Forelimb muscle (tissue), 1 donor: Measurements from ENCODE around the gene DDA1. TPM values are rescaled to one million over a fixed set of nuclear protein-coding genes. Genes with fewer than 3 reads are reported as not detected.
"Not testable (repeated sequence)": the region's sequence is repeated elsewhere in the genome, so short reads cannot be mapped to it uniquely, and the experiment has no call there.

Experiments used
- DNase-seq: peaks from one replicate; pipeline ENCODE4 v3.0.0-alpha.2; 2013; ENCODE audit warnings: low read depth
- polyA plus RNA-seq: library from polyadenylated mRNA; unstranded; fragments of 120-200 nt; gene quantifications from one replicate; pipeline ENCODE4 v1.2.1, GENCODE V29; 2013; ENCODE audit not compliant: insufficient read length

DDA1 gene
- polyA plus RNA-seq, 1 donor = 34.8 TPM

- no peak for DNase-seq
Measured at GRCh38 chr19:17286752-17287151, 22.6 kb upstream of the DDA1 start.

- DNase-seq = no peak
Measured at GRCh38 chr19:17289489-17289888, 19.9 kb upstream of the DDA1 start.

- DNase-seq = peak; percentile 60
Measured at GRCh38 chr19:17292301-17293074, 16.9 kb upstream of the DDA1 start.

- no peak for DNase-seq
Measured at GRCh38 chr19:17293605-17294004, 15.8 kb upstream of the DDA1 start.

GRCh38 chr19:17294051-17294891 lies 15.1 kb upstream of the DDA1 start:
- no peak for DNase-seq

GRCh38 chr19:17295551-17295950 lies 13.8 kb upstream of the DDA1 start:
- not testable (repeated sequence) for DNase-seq

- DNase-seq = no peak
Measured at GRCh38 chr19:17296273-17296672, 13.1 kb upstream of the DDA1 start.

GRCh38 chr19:17296976-17297375 lies 12.4 kb upstream of the DDA1 start:
- no peak for DNase-seq

- DNase-seq = no peak
Measured at GRCh38 chr19:17300992-17301619, 8.3 kb upstream of the DDA1 start.

GRCh38 chr19:17302391-17303166 lies 6.8 kb upstream of the DDA1 start:
- DNase-seq = no peak

GRCh38 chr19:17303167-17303939 lies 6.0 kb upstream of the DDA1 start, which contains the start of gene ABHD8:
Gene ABHD8 (minus strand): TSS chr19:17303425. CDS start chr19:17301616, 1,809 bp downstream.
- DNase-seq = peak; percentile 88

- DNase-seq = no peak
Measured at GRCh38 chr19:17303940-17304267, 5.5 kb upstream of the DDA1 start.

- no peak for DNase-seq
Measured at GRCh38 chr19:17304386-17305215, 4.8 kb upstream of the DDA1 start.

GRCh38 chr19:17305216-17305516 lies 4.2 kb upstream of the DDA1 start:
- DNase-seq = no peak

GRCh38 chr19:17305517-17306284 lies 3.7 kb upstream of the DDA1 start, which contains the start of gene MRPL34:
Gene MRPL34 (plus strand): TSS chr19:17305872. CDS start chr19:17305893, 21 bp downstream.
- peak; percentile 78 for DNase-seq

GRCh38 chr19:17306285-17306714 lies 3.1 kb upstream of the DDA1 start:
- no peak for DNase-seq

- no peak for DNase-seq
Measured at GRCh38 chr19:17307876-17308377, 1.4 kb upstream of the DDA1 start.

GRCh38 chr19:17309965-17310461 lies 650 bp downstream of the DDA1 start:
- no peak for DNase-seq
